Liver (tissue), 9 donors: Measurements from ENCODE around the gene GLIPR2. TPM values are rescaled to one million over a fixed set of nuclear protein-coding genes. Genes with fewer than 3 reads are reported as not detected.

ENCODE experiments used
- DNase-seq: peaks from one replicate; pipeline ENCODE4 v3.0.0-alpha.2; 2017; ENCODE audit warnings: low spot score
- H3K27ac ChIP-seq, 2 donors: one replicate each; pipeline ENCODE4 v1.7.0; 2013; ENCODE audit warnings: inconsistent platforms in 2 of 2, low read length in 2 of 2, control low read depth in 1 of 2, low read depth in 1 of 2, mild to moderate bottlenecking in 1 of 2
- H3K27me3 ChIP-seq, 4 donors: one replicate each; pipeline versions ENCODE4 v1.6.1 to v1.7.0; 2013; ENCODE audit warnings: low read length in 3 of 4, inconsistent platforms in 1 of 4, mild to moderate bottlenecking in 1 of 4, moderate library complexity in 1 of 4; ENCODE audit not compliant: control insufficient read depth in 4 of 4, insufficient read depth in 4 of 4
- H3K36me3 ChIP-seq, 4 donors: one replicate each; pipeline versions ENCODE4 v1.6.1 to v1.7.0; 2013; ENCODE audit warnings: low read length in 3 of 4, mild to moderate bottlenecking in 3 of 4, low read depth in 1 of 4, moderate library complexity in 1 of 4; ENCODE audit not compliant: control insufficient read depth in 4 of 4, insufficient read depth in 3 of 4
- H3K4me1 ChIP-seq, 4 donors: one replicate each; pipeline versions ENCODE4 v1.6.1 to v1.7.0; 2013; ENCODE audit warnings: low read length in 3 of 4, mild to moderate bottlenecking in 3 of 4, moderate library complexity in 1 of 4; ENCODE audit not compliant: control insufficient read depth in 4 of 4, insufficient read depth in 4 of 4
- H3K4me3 ChIP-seq, 3 donors: one replicate each; pipeline versions ENCODE4 v1.6.1 to v1.7.0; 2013; ENCODE audit warnings: low read length in 3 of 3, control low read depth in 1 of 3, low read depth in 1 of 3, mild to moderate bottlenecking in 1 of 3
- H3K9ac ChIP-seq, 2 donors: one replicate each; pipeline ENCODE4 v1.7.0; 2013; ENCODE audit warnings: low read length in 2 of 2, mild to moderate bottlenecking in 2 of 2, moderate library complexity in 2 of 2, control low read depth in 1 of 2, low read depth in 1 of 2
- H3K9me3 ChIP-seq, 4 donors: one replicate each; pipeline versions ENCODE4 v1.6.1 to v1.7.0; 2013; ENCODE audit warnings: low read length in 3 of 4; ENCODE audit not compliant: control insufficient read depth in 4 of 4
- CTCF ChIP-seq: fragments of 150-350 bp; IDR thresholded peaks from 2 replicates; pipeline ENCODE4 v1.5.1; 2017; ENCODE audit warnings: improper control_type of control experiment, low read depth, low read length; ENCODE audit not compliant: missing input control
- EGR1 ChIP-seq, 2 donors: IDR thresholded peaks; 2 replicates each; pipeline ENCODE4 v1.6.1; 2016 to 2018; ENCODE audit warnings: antibody characterized with exemption in 2 of 2, low read depth in 2 of 2
- FOXA1 ChIP-seq: IDR thresholded peaks from 2 replicates; pipeline ENCODE4 v1.6.1; 2016; ENCODE audit warnings: antibody characterized with exemption
- GABPA ChIP-seq, 2 donors: IDR thresholded peaks in 1 of 2; conservative IDR thresholded peaks in 1 of 2; 2 replicates each; pipeline ENCODE4 v1.6.1; 2016; ENCODE audit warnings: antibody characterized with exemption in 2 of 2, mild to moderate bottlenecking in 1 of 2, moderate library complexity in 1 of 2
- HNF4A ChIP-seq, 2 donors: conservative IDR thresholded peaks; 2 replicates each; pipeline ENCODE4 v1.6.1; 2016; ENCODE audit warnings: antibody characterized with exemption in 2 of 2, mild to moderate bottlenecking in 2 of 2
- MAX ChIP-seq: IDR thresholded peaks from 2 replicates; pipeline ENCODE4 v1.6.1; 2016; ENCODE audit warnings: antibody characterized with exemption
- NR2F2 ChIP-seq: IDR thresholded peaks from 2 replicates; pipeline ENCODE4 v1.6.1; 2016; ENCODE audit warnings: antibody characterized with exemption
- RAD21 ChIP-seq, 2 donors: IDR thresholded peaks; 2 replicates each; pipeline ENCODE4 v1.6.1; 2016; ENCODE audit warnings: antibody characterized with exemption in 2 of 2, mild to moderate bottlenecking in 2 of 2
- REST ChIP-seq: IDR thresholded peaks from 2 replicates; pipeline ENCODE4 v1.6.1; 2016; ENCODE audit warnings: antibody characterized with exemption, mild to moderate bottlenecking
- SP1 ChIP-seq: IDR thresholded peaks from 2 replicates; pipeline ENCODE4 v1.6.1; 2018; ENCODE audit warnings: antibody characterized with exemption, mild to moderate bottlenecking
- TAF1 ChIP-seq: conservative IDR thresholded peaks from 2 replicates; pipeline ENCODE4 v1.6.1; 2016; ENCODE audit warnings: antibody characterized with exemption, mild to moderate bottlenecking
- YY1 ChIP-seq: IDR thresholded peaks from 2 replicates; pipeline ENCODE4 v1.6.1; 2016; ENCODE audit warnings: antibody characterized with exemption, mild to moderate bottlenecking
- ZBTB33 ChIP-seq: IDR thresholded peaks from 2 replicates; pipeline ENCODE4 v1.6.1; 2016; ENCODE audit warnings: antibody characterized with exemption
- WGBS: extraction: QIAGEN DNeasy Blood & Tissue Kit; methylation state at CpG from one replicate; pipeline ENCODE4 v1.1.7; 2013; 5-methylcytosine and 5-hydroxymethylcytosine counted together
- polyA plus RNA-seq, 2 donors: library from polyadenylated mRNA; stranded (reverse) in 1 of 2; unstranded in 1 of 2; fragments of 200-250 nt in 1 of 2; fragments of >200 nt in 1 of 2; fragmentation: Nextera tagmentation in 1 of 2; extraction: Ambion mirVana in 1 of 2; gene quantifications; one replicate each; pipeline versions ENCODE4 v1.2.1 to v1.2.3, GENCODE V29; 2013 to 2015
- total RNA-seq, 2 donors: library from RNA; depleted of rRNA; stranded (reverse); fragments of >200 nt; gene quantifications; one replicate each; pipeline ENCODE4 v1.2.3, GENCODE V29; 2014
- donor health status: healthy.
- donor health status: healthy.
- donor health status: healthy.
- donor health status: healthy.
- donor health status: healthy.

Gene GLIPR2
- total and polyA plus RNA-seq, 4 donors, result 1.7 to 17.6 (median 2.9) TPM

- no peak for TF ChIP-seq REST
- no peak for TF ChIP-seq EGR1 (IDR thresholded peaks at IDR 0.05; ENCODE audit: low read depth in 2 of 2)
- no peak for TF ChIP-seq TAF1
Measured at GRCh38 chr9:36169166-36169565, 32.6 kb downstream of the GLIPR2 start, which contains the start of gene CCIN (continued).

DNA sequence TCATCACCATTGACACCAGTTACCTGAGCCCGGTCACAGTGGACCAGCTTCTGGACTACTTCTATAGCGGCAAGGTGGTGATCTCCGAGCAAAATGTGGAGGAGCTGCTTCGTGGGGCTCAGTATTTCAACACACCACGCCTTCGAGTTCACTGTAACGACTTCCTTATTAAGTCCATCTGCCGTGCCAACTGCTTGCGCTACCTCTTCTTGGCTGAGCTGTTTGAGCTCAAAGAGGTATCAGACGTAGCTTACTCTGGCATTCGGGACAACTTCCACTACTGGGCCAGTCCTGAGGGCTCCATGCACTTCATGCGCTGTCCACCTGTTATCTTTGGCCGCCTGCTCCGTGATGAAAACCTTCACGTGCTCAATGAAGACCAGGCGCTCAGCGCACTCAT, 33.2 kb downstream of the GLIPR2 start:
- Histone ChIP-seq H3K9ac (no peak overlapping the region), H3K27ac (no peak overlapping the region), H3K9me3 (no peaks in the 10 kb centered on the region), H3K4me1 (peaks cover 0 to 2% (median 0%) of the 10 kb centered on the region in 4 donors), H3K36me3 (no peaks in the 10 kb centered on the region), H3K4me3 (no peak overlapping the region), H3K27me3 (no peaks in the 10 kb centered on the region)
- TF ChIP-seq HNF4A (conservative IDR thresholded peaks at IDR 0.05) (no peak), RAD21 (IDR thresholded peaks at IDR 0.05) (no peak), SP1 (no peak)
- WGBS, result 88% methylated on average over 17 of the region's 17 CpGs
- DNase-seq, result no peak

DNA sequence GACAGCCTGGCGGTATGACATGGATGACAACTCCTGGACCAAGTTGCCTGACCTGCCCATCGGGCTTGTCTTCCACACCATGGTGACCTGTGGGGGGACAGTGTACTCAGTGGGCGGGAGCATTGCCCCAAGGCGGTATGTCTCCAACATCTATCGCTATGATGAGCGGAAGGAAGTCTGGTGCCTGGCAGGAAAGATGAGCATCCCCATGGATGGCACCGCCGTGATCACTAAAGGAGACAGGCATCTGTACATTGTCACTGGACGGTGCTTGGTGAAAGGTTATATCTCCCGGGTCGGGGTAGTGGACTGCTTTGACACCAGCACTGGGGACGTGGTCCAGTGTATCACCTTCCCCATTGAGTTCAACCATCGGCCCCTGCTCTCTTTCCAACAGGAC, 34.0 kb downstream of the GLIPR2 start:
- Histone ChIP-seq H3K27ac (no peak overlapping the region), H3K4me3 (no peak overlapping the region), H3K9ac (no peak overlapping the region), H3K27me3 (no peaks in the 10 kb centered on the region), H3K4me1 (peaks cover 0 to 2% (median 0%) of the 10 kb centered on the region in 4 donors), H3K36me3 (no peaks in the 10 kb centered on the region), H3K9me3 (no peaks in the 10 kb centered on the region)
- WGBS, result 92% methylated on average over 13 of the region's 13 CpGs
- DNase-seq, result no peak
- TF ChIP-seq YY1 (no peak), ZBTB33 (no peak), CTCF (no peak), GABPA (IDR thresholded peaks at IDR 0.05 in 1 of 2, conservative IDR thresholded peaks at IDR 0.05 in 1 of 2) (no peak), FOXA1 (no peak), EGR1 (IDR thresholded peaks at IDR 0.05; ENCODE audit: low read depth in 2 of 2) (no peak), MAX (no peak), NR2F2 (no peak), HNF4A (conservative IDR thresholded peaks at IDR 0.05) (no peak), SP1 (no peak), TAF1 (no peak)
